HepG2 (cell line): ENCODE data around the gene ZDHHC6. TPM values are rescaled to one million over a fixed set of nuclear protein-coding genes. Genes with fewer than 3 reads are reported as not detected.

Experiments used
- ATAC-seq: fragments of 200-7000 bp; cut with Tn5 transposase; 3 replicates; pipeline ENCODE4 v1.9.1; 2020; ENCODE audit warnings: mild to moderate bottlenecking, moderate library complexity
- BruUV-seq: library from RNA; stranded (reverse); fragments of 400-500 nt; replicated peaks from 2 replicates; lab custom pipeline; 2021; lab: Mats Ljungman, UMichigan
- CTCF ChIA-PET: fragments of 300-600 bp; formaldehyde crosslinking; extraction: SDS; loops from one replicate; lab custom pipeline; 2021; ENCODE audit warnings: low total read pairs, inconsistent platforms, low intra/inter-chr PET ratio; lab: Yijun Ruan, JAX
- POLR2A ChIA-PET: fragments of 350-600 bp; sonication (Branson Sonifier 250); formaldehyde crosslinking; loops from one replicate; lab custom pipeline; 2020; ENCODE audit warnings: antibody characterized with exemption, inconsistent platforms; lab: Yijun Ruan, JAX
- DNase-seq: peaks from one replicate; pipeline ENCODE4 v3.0.0-alpha.2; 2015; ENCODE audit warnings: low spot score
- FAIRE-seq: peaks from 3 replicates; lab custom pipeline; 2011; peaks lifted over from hg19 to GRCh38; lab: Jason Lieb, UNC
- H2AFZ ChIP-seq: one replicate; pipeline ENCODE4 v1.6.1; 2011; ENCODE audit warnings: low read length, inconsistent platforms
- H3K27ac ChIP-seq: fragments of 300-600 bp; 3 replicates; pipeline ENCODE4 v1.8.0; 2011; ENCODE audit warnings: mixed run types, mild to moderate bottlenecking, mixed read lengths, low read length, inconsistent platforms; ENCODE audit not compliant: insufficient read depth; ENCODE audit errors: extremely low read length
- H3K27me3 ChIP-seq, 2 experiments: fragments of 200-600 bp in 1 of 2; 2 replicates in 1 of 2; 3 replicates in 1 of 2; pipeline versions ENCODE4 v1.6.0 to v1.8.0; 2011; ENCODE audit warnings: low read length in 2 of 2, mild to moderate bottlenecking in 2 of 2, moderate library complexity in 2 of 2, inconsistent platforms in 1 of 2; ENCODE audit not compliant: insufficient read depth in 2 of 2, control insufficient read depth in 1 of 2
- H3K36me3 ChIP-seq, 2 experiments: fragments of 200-600 bp in 1 of 2; replicated peaks in 1 of 2; 2 replicates in 1 of 2; 3 replicates in 1 of 2; pipeline versions ENCODE4 v1.5.1 to v1.8.0; 2011; ENCODE audit warnings: low read length in 2 of 2, inconsistent platforms in 1 of 2; ENCODE audit not compliant: insufficient read depth in 2 of 2, control insufficient read depth in 1 of 2
- H3K4me1 ChIP-seq: 2 replicates; pipeline ENCODE4 v1.5.1; 2012; ENCODE audit warnings: low read length, inconsistent platforms; ENCODE audit not compliant: insufficient read depth
- H3K4me2 ChIP-seq: 2 replicates; pipeline ENCODE4 v1.6.0; 2011; ENCODE audit warnings: low read depth, low read length, inconsistent platforms
- H3K4me3 ChIP-seq, 3 experiments: fragments of 200-600 bp in 1 of 3; sonication (generic), shearing (Covaris generic) in 1 of 3; replicated peaks in 1 of 3; 2 replicates each; pipeline ENCODE4 v1.5.1; 2011 to 2016; ENCODE audit warnings: low read length in 3 of 3, inconsistent platforms in 2 of 3, low read depth in 2 of 3, mild to moderate bottlenecking in 2 of 3, control low read depth in 1 of 3, mixed read lengths in 1 of 3; ENCODE audit not compliant: insufficient read depth in 1 of 3
- H3K79me2 ChIP-seq: one replicate; pipeline ENCODE4 v1.6.1; 2011; ENCODE audit warnings: low read length, inconsistent platforms; ENCODE audit not compliant: insufficient read depth
- H3K9ac ChIP-seq: 2 replicates; pipeline ENCODE4 v1.6.0; 2011; ENCODE audit warnings: mild to moderate bottlenecking, low read depth, low read length, inconsistent platforms; ENCODE audit not compliant: insufficient read depth
- H3K9me3 ChIP-seq: 2 replicates; pipeline ENCODE4 v1.5.1; 2012; ENCODE audit warnings: mild to moderate bottlenecking, low read length
- H4K20me1 ChIP-seq: 2 replicates; pipeline ENCODE4 v1.6.0; 2011; ENCODE audit warnings: inconsistent platforms, mild to moderate bottlenecking, low read length, moderate library complexity; ENCODE audit not compliant: insufficient read depth
- CBFB ChIP-seq: sonication (generic); formaldehyde crosslinking; IDR thresholded peaks from 2 replicates; pipeline ENCODE4 v1.4.0; 2020; ENCODE audit warnings: missing genetic modification reagents
- TEAD2 ChIP-seq: sonication (generic); formaldehyde crosslinking; IDR thresholded peaks from 2 replicates; pipeline ENCODE4 v1.9.0; 2021; ENCODE audit warnings: missing genetic modification reagents
- ZFP90 ChIP-seq: sonication (generic); formaldehyde crosslinking; IDR thresholded peaks from 2 replicates; pipeline ENCODE4 v1.8.0; 2022; ENCODE audit warnings: missing genetic modification reagents, mild to moderate bottlenecking, inconsistent platforms, borderline replicate concordance
- ZNF17 ChIP-seq: sonication (generic); formaldehyde crosslinking; IDR thresholded peaks from 2 replicates; pipeline ENCODE4 v1.5.0; 2020; ENCODE audit warnings: mild to moderate bottlenecking, missing genetic modification reagents
- ZNF33A ChIP-seq: sonication (generic); formaldehyde crosslinking; IDR thresholded peaks from 2 replicates; pipeline ENCODE4 v1.5.1; 2020; ENCODE audit warnings: missing genetic modification reagents, mild to moderate bottlenecking, moderate library complexity, borderline replicate concordance
- ZNF441 ChIP-seq: sonication (generic); formaldehyde crosslinking; IDR thresholded peaks from 2 replicates; pipeline ENCODE4 v1.7.0; 2021; ENCODE audit warnings: missing genetic modification reagents, borderline replicate concordance
- WGBS: methylation state at CpG from one replicate; pipeline ENCODE4 v1.1.6; 2017; ENCODE audit warnings: low lambda C conversion rate; 5-methylcytosine and 5-hydroxymethylcytosine counted together
- in situ Hi-C: cut with HindIII; loops from 2 replicates; pipeline ENCODE4 v1.10.0; 2017; ENCODE audit warnings: low pct_unique_long_range_greater_than_20kb; ENCODE audit not compliant: extremely low pct_ligation_motif_present
- intact Hi-C: fragments of 100-400 bp; cut with micrococcal nuclease; formaldehyde crosslinking; loops from one replicate; pipeline ENCODE4 v1.10.0; 2022; ENCODE audit not compliant: unreplicated experiment
- polyA plus RNA-seq, 8 experiments: library from polyadenylated mRNA; depleted of rRNA in 3 of 8; stranded (reverse) in 7 of 8; unstranded in 1 of 8; fragments of >200 nt; fragmentation: Illumina TruSeq in 4 of 8; extraction: Trizol in 4 of 8; gene quantifications; 2 replicates each; pipeline versions ENCODE4 v1.2.1 to v1.2.3, GENCODE V29; 2011 to 2016; ENCODE audit warnings: low read depth in 4 of 8, missing spikeins in 1 of 8, mixed read lengths in 1 of 8; ENCODE audit not compliant: insufficient read depth in 1 of 8
- total RNA-seq, 5 experiments: library from RNA; depleted of rRNA; stranded (reverse); fragments of >200 nt; fragmentation: Illumina TruSeq; extraction: Trizol; gene quantifications; 2 replicates each; pipeline ENCODE4 v1.2.3, GENCODE V29; 2016; ENCODE audit warnings: low read depth in 1 of 5
- TF ChIP-seq, protein P1 (sequence below): sonication (generic); formaldehyde crosslinking; IDR thresholded peaks from 2 replicates; pipeline ENCODE4 v1.5.1; 2020; ENCODE audit warnings: mild to moderate bottlenecking, missing genetic modification reagents
- TF ChIP-seq, protein P2 (sequence below): fragments of 450-650 bp; IDR thresholded peaks from 2 replicates; pipeline ENCODE4 v1.6.1; 2017; ENCODE audit warnings: mild to moderate bottlenecking
- TF ChIP-seq, protein P3 (sequence below): sonication (generic); formaldehyde crosslinking; IDR thresholded peaks from 2 replicates; pipeline ENCODE4 v1.5.1; 2020; ENCODE audit warnings: mild to moderate bottlenecking, missing genetic modification reagents, moderate library complexity
- TF ChIP-seq, protein P4 (sequence below): sonication (generic); formaldehyde crosslinking; IDR thresholded peaks from 2 replicates; pipeline ENCODE4 v1.5.0; 2020; ENCODE audit warnings: missing genetic modification reagents
- TF ChIP-seq, protein P5 (sequence below): sonication (generic); formaldehyde crosslinking; IDR thresholded peaks from 2 replicates; pipeline ENCODE4 v1.4.0; 2020; ENCODE audit warnings: mild to moderate bottlenecking, missing genetic modification reagents

The ZDHHC6 gene
- total and polyA plus RNA-seq, 2 of the 13 experiments (the other 11 are each of a cell fraction or from before 2014, with no cell fraction given): 20.9 to 49.4 TPM

DNA sequence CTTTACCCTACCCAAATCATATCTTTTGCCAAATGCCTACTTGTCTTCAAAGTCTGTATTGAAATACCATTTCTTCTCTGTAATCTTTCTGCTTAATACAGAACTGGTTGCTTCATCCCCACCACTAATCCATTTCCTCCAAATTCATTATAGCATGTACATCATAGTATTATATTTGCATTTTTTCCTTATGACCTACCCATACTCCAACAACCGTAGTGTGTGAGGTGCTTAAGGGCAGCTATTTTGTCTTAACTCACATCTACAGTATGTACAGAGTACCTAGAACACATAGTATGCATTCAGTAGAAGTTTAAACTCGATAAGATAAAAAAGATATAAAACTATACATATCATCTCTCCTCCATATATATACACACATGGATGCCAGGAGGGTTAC is 49.1 kb downstream of the ZDHHC6 start:
- Histone ChIP-seq H3K27ac (no peak overlapping the region), H3K4me3 (no peak overlapping the region), H3K4me1 (peaks cover 40% of the 10 kb centered on the region), H3K4me2 (no peak overlapping the region), H2AFZ (no peak overlapping the region), H3K36me3 (peaks cover 18 to 51% of the 10 kb centered on the region in 2 experiments), H4K20me1 (no peaks in the 10 kb centered on the region), H3K27me3 (no peaks in the 10 kb centered on the region), H3K79me2 (no peaks in the 10 kb centered on the region), H3K9ac (no peak overlapping the region), H3K9me3 (no peaks in the 10 kb centered on the region)
- in situ Hi-C loops: no loop called here
- no TSS peak for BruUV-seq
- FAIRE-seq: no peak
- DNase-seq: no peak
- intact Hi-C loops: no loop called here
- ChIA-PET POLR2A (interaction anchor here (4.5 kb wide), 1 partner anchor 16 kb away, joined by 72 read pairs; no protein-coding TSS in a partner anchor), CTCF (no interaction called here)
- 94% methylated on average over 2 of the region's 2 CpGs for WGBS
- no peak for ATAC-seq
- no peak for TF ChIP-seq ZNF33A (CRISPR knock-in tag)
- TF ChIP-seq ZFP90 (CRISPR knock-in tag): no peak
- TF ChIP-seq ZNF17 (CRISPR knock-in tag): no peak
- TF ChIP-seq, protein P1, sequence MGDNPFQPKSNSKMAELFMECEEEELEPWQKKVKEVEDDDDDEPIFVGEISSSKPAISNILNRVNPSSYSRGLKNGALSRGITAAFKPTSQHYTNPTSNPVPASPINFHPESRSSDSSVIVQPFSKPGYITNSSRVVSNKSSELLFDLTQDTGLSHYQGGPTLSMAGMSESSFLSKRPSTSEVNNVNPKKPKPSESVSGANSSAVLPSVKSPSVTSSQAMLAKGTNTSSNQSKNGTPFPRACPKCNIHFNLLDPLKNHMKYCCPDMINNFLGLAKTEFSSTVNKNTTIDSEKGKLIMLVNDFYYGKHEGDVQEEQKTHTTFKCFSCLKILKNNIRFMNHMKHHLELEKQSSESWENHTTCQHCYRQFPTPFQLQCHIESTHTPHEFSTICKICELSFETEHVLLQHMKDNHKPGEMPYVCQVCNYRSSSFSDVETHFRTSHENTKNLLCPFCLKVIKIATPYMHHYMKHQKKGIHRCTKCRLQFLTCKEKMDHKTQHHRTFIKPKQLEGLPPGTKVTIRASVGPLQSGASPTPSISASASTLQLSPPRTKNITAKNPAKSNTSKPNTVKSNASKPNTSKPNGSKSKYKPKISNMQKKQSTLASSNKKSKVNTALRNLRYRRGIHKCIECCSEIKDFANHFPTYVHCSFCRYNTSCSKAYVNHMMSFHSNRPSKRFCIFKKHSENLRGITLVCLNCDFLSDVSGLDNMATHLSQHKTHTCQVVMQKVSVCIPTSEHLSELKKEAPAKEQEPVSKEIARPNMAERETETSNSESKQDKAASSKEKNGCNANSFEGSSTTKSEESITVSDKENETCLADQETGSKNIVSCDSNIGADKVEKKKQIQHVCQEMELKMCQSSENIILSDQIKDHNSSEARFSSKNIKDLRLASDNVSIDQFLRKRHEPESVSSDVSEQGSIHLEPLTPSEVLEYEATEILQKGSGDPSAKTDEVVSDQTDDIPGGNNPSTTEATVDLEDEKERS (CRISPR knock-in tag): no peak
- TF ChIP-seq, protein P2, sequence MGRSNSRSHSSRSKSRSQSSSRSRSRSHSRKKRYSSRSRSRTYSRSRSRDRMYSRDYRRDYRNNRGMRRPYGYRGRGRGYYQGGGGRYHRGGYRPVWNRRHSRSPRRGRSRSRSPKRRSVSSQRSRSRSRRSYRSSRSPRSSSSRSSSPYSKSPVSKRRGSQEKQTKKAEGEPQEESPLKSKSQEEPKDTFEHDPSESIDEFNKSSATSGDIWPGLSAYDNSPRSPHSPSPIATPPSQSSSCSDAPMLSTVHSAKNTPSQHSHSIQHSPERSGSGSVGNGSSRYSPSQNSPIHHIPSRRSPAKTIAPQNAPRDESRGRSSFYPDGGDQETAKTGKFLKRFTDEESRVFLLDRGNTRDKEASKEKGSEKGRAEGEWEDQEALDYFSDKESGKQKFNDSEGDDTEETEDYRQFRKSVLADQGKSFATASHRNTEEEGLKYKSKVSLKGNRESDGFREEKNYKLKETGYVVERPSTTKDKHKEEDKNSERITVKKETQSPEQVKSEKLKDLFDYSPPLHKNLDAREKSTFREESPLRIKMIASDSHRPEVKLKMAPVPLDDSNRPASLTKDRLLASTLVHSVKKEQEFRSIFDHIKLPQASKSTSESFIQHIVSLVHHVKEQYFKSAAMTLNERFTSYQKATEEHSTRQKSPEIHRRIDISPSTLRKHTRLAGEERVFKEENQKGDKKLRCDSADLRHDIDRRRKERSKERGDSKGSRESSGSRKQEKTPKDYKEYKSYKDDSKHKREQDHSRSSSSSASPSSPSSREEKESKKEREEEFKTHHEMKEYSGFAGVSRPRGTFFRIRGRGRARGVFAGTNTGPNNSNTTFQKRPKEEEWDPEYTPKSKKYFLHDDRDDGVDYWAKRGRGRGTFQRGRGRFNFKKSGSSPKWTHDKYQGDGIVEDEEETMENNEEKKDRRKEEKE: no peak
- TF ChIP-seq, protein P3, sequence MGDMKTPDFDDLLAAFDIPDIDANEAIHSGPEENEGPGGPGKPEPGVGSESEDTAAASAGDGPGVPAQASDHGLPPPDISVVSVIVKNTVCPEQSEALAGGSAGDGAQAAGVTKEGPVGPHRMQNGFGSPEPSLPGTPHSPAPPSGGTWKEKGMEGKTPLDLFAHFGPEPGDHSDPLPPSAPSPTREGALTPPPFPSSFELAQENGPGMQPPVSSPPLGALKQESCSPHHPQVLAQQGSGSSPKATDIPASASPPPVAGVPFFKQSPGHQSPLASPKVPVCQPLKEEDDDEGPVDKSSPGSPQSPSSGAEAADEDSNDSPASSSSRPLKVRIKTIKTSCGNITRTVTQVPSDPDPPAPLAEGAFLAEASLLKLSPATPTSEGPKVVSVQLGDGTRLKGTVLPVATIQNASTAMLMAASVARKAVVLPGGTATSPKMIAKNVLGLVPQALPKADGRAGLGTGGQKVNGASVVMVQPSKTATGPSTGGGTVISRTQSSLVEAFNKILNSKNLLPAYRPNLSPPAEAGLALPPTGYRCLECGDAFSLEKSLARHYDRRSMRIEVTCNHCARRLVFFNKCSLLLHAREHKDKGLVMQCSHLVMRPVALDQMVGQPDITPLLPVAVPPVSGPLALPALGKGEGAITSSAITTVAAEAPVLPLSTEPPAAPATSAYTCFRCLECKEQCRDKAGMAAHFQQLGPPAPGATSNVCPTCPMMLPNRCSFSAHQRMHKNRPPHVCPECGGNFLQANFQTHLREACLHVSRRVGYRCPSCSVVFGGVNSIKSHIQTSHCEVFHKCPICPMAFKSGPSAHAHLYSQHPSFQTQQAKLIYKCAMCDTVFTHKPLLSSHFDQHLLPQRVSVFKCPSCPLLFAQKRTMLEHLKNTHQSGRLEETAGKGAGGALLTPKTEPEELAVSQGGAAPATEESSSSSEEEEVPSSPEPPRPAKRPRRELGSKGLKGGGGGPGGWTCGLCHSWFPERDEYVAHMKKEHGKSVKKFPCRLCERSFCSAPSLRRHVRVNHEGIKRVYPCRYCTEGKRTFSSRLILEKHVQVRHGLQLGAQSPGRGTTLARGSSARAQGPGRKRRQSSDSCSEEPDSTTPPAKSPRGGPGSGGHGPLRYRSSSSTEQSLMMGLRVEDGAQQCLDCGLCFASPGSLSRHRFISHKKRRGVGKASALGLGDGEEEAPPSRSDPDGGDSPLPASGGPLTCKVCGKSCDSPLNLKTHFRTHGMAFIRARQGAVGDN (CRISPR knock-in tag): no peak
- TF ChIP-seq CBFB (CRISPR knock-in tag): no peak
- TF ChIP-seq ZNF441 (CRISPR knock-in tag): no peak
- TF ChIP-seq, protein P4, sequence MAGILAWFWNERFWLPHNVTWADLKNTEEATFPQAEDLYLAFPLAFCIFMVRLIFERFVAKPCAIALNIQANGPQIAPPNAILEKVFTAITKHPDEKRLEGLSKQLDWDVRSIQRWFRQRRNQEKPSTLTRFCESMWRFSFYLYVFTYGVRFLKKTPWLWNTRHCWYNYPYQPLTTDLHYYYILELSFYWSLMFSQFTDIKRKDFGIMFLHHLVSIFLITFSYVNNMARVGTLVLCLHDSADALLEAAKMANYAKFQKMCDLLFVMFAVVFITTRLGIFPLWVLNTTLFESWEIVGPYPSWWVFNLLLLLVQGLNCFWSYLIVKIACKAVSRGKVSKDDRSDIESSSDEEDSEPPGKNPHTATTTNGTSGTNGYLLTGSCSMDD: no peak
- TF ChIP-seq, protein P5, sequence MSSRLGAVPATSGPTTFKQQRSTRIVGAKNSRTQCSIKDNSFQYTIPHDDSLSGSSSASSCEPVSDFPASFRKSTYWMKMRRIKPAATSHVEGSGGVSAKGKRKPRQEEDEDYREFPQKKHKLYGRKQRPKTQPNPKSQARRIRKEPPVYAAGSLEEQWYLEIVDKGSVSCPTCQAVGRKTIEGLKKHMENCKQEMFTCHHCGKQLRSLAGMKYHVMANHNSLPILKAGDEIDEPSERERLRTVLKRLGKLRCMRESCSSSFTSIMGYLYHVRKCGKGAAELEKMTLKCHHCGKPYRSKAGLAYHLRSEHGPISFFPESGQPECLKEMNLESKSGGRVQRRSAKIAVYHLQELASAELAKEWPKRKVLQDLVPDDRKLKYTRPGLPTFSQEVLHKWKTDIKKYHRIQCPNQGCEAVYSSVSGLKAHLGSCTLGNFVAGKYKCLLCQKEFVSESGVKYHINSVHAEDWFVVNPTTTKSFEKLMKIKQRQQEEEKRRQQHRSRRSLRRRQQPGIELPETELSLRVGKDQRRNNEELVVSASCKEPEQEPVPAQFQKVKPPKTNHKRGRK (CRISPR knock-in tag): no peak
- TF ChIP-seq TEAD2 (CRISPR knock-in tag): no peak
